GM13977 (cell line): Measurements from ENCODE around the gene PXK.
"Not testable (repeated sequence)": the region's sequence is repeated elsewhere in the genome, so short reads cannot be mapped to it uniquely, and the experiment has no call there.

Experiments
- DNase-seq: peaks from one replicate; pipeline ENCODE4 v3.0.0; 2012; ENCODE audit warnings: low spot score
- CTCF ChIP-seq: IDR thresholded peaks from 2 replicates; pipeline ENCODE4 v1.5.1; 2012; ENCODE audit warnings: mild to moderate bottlenecking, control low read depth; ENCODE audit not compliant: insufficient read depth; ENCODE audit errors: extremely low read depth, missing control alignments
- in situ Hi-C: fragments of 300-500 bp; cut with MboI; formaldehyde crosslinking; loops from one replicate; pipeline ENCODE4 v1.12.0; 2022; ENCODE audit warnings: low sequenced_read_pairs, low pct_unique_long_range_greater_than_20kb, mixed read lengths, inconsistent platforms; ENCODE audit not compliant: unreplicated experiment

Gene PXK

GRCh38 chr3:58332575-58333188, at the start of gene PXK:
PXK (plus strand) TSS chr3:58332892; CDS start chr3:58332989, 97 bp downstream.
- DNase-seq = peak; percentile 88
- peak; percentile 46 for TF ChIP-seq CTCF
- in situ Hi-C loops = loop anchor here (10.0 kb wide), 1 partner anchor 82 kb away; no protein-coding TSS in a partner anchor

- no peak for TF ChIP-seq CTCF
- in situ Hi-C loops = no loop called here
- no peak for DNase-seq
These were observed 47.4 kb upstream of the PXK start for GRCh38 chr3:58285334-58285733.

- no peak for TF ChIP-seq CTCF
- in situ Hi-C loops = no loop called here
- DNase-seq = no peak
These were observed 45.3 kb upstream of the PXK start for GRCh38 chr3:58287354-58287753.

- in situ Hi-C loops = no loop called here
- DNase-seq = no peak
- TF ChIP-seq CTCF = no peak
These were observed 44.5 kb upstream of the PXK start for GRCh38 chr3:58288011-58288728.

GRCh38 chr3:58288964-58289613, 43.6 kb upstream of the PXK start:
- in situ Hi-C loops, DNase-seq: not testable (repeated sequence)

GRCh38 chr3:58290446-58290845, 42.2 kb upstream of the PXK start:
- in situ Hi-C loops, DNase-seq: not testable (repeated sequence)

GRCh38 chr3:58291671-58292338, 40.9 kb upstream of the PXK start:
- in situ Hi-C loops = no loop called here
- TF ChIP-seq CTCF = no peak
- DNase-seq = no peak
